ENCODE measurements around the gene MAP1LC3A.
A peak's percentile ranks its signal among the peaks of the same experiment; 100 is the strongest.

Gene MAP1LC3A

DNA sequence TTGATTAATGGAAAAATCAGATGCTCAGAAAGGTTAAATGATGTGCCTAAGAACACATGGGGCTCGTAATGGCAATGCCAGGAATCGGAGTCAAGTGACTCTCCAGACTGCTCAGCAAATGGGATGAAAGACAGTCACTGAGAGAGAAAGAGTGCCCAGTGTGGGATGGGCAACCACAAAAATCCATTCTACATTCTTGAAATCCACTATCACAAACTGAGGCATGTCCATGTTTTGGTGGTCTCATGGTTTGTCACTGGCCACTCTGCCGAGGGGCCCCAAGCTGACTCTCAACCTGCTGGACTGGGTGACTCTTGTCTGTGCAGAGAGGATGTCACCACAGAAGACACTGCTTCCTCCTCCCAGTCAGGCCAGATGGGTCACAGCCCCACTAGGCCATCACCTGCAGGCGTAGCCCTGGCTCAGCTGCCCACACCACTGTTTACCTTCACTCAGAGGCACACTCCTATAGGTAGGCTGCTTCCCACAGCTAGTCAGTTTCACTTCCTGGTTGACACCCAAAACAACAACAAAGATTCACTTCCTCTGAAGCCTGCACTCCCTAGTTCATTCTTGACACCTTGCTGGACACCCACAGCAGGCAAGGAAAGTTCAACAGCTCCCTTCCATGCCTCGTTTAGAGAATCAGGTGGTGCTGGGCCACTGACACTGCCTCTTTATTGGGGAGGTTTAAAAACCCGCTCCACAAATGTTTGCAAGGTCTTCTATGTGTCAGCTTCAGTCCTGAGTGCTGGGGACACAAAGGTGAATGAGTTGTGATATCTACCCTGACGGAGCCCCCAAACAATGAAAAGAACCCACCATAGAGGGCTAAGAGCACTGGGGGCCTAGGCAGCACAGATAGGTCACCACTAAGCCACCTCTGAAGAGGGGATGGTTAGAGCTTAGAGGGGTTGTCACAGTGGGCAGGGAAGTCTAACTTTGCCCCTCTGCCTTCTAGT, 21.7 kb downstream of the MAP1LC3A start:
- DNase-seq (ENCODE audit: low read depth) = peak; percentile 73
- no peak overlapping the region for H3K4me3 ChIP-seq (ENCODE audit: low read length)
- TF ChIP-seq, protein P1, sequence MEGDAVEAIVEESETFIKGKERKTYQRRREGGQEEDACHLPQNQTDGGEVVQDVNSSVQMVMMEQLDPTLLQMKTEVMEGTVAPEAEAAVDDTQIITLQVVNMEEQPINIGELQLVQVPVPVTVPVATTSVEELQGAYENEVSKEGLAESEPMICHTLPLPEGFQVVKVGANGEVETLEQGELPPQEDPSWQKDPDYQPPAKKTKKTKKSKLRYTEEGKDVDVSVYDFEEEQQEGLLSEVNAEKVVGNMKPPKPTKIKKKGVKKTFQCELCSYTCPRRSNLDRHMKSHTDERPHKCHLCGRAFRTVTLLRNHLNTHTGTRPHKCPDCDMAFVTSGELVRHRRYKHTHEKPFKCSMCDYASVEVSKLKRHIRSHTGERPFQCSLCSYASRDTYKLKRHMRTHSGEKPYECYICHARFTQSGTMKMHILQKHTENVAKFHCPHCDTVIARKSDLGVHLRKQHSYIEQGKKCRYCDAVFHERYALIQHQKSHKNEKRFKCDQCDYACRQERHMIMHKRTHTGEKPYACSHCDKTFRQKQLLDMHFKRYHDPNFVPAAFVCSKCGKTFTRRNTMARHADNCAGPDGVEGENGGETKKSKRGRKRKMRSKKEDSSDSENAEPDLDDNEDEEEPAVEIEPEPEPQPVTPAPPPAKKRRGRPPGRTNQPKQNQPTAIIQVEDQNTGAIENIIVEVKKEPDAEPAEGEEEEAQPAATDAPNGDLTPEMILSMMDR (IDR thresholded peaks at IDR 0.05; ENCODE audit: insufficient read depth, low read depth, low read length, missing control alignments) = no peak

DNA sequence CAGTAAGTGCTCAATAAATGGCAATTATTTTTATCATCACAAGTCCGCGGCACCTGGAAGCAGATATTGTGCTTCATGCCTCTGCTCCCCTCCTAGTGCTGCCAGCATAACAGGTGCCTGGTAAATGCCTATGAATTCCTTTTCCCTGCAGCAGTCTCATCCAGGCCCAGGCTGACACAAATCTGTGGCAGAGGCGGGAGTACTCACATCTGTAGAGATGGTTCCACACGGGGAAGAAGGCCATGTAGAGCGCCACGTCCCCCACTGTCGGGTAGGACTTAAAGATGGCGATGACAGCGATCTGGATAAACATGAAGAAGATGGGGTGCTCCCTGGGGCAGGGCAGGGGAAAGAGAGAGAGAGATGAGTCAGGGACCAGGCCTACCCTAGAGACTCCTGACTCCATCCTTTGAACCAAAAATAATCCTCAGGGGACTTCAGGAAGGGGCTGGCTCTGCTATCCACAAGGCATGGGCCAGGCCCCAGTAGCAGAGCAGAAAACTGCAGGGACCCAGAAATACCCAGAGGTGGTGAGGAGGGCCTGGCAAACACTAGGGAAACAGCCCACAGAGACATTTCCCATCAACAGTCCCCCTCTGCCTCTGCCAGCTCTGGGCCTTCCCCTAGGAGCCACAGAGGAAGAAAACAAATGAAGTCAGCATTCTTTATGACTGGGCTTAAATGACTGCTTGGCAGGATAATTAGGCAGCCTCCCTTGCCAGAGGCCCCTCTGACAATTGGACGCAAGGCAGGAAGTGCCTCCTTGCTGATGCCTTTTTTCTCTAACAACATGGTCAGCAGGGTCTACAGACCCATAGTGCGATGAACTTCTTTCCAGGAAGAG, 23.0 kb downstream of the MAP1LC3A start:
- DNase-seq (ENCODE audit: low read depth) = no peak
- TF ChIP-seq, protein P1 (IDR thresholded peaks at IDR 0.05; ENCODE audit: insufficient read depth, low read depth, low read length, missing control alignments) = no peak
- no peak overlapping the region for H3K4me3 ChIP-seq (ENCODE audit: low read length)

DNA sequence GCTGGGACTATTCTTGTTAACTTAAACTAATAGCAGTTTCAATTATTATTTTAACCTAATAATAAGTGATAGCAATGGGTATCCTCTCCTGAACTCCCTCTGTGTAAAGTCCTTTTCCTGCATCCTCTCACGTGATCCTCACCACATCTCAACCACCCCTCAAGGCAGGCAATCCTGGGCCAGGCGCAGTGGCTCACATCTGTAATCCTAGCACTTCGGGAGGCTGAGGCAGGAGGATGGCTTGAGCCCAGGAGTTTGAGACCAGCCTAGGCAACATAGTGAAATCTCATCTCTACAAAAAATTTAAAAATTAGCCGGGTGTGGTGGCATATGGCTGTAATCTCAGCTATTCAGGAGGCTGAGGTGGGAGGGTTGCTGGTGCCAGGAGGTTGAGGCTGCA, 23.7 kb downstream of the MAP1LC3A start:
- TF ChIP-seq, protein P1 (IDR thresholded peaks at IDR 0.05; ENCODE audit: insufficient read depth, low read depth, low read length, missing control alignments) = no peak
- no peak overlapping the region for H3K4me3 ChIP-seq (ENCODE audit: low read length)
- DNase-seq (ENCODE audit: low read depth) = no peak

DNA sequence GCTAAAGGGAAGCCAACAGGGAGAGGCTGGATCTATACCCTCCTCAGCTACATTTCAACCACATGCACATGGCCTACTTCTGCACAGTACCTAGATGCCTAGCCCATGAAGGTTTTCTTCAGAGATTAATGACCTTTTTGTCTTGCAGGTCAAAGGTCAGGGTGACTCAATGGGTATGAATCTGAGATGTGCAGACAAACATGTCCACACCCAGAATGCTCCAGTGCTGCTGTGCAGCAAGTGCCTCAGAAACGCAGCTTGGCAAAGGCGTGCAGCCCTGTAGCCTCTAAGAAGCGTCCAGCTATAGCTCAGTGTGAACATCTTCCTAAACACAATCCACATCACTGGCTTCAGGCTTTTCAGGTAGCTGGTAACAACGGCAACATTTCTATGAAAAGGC, 24.4 kb downstream of the MAP1LC3A start:
- peak; percentile 19 for DNase-seq (ENCODE audit: low read depth)
- TF ChIP-seq, protein P1 (IDR thresholded peaks at IDR 0.05; ENCODE audit: insufficient read depth, low read depth, low read length, missing control alignments) = no peak
- no peak overlapping the region for H3K4me3 ChIP-seq (ENCODE audit: low read length)

DNA sequence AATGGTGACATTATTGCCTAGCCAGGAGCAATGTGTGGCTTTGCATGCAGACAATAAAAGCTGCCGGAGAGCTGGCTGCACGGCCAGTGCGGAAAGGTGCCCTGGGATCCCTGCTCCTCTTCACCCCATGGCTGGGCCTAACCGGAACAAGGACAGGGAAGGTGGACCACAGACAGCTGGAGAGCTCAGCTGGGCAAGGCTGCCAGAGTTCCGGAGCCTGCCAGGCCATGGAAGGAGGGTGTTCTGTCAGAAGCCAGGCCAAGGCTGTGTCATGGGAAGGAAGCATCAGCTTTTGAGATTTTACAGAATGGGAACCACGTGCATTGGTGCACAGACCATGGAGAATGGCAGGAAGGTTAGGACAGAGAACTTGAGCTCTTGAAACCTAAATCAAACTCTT, 25.0 kb downstream of the MAP1LC3A start:
- TF ChIP-seq, protein P1 (IDR thresholded peaks at IDR 0.05; ENCODE audit: insufficient read depth, low read depth, low read length, missing control alignments) = no peak
- no peak overlapping the region for H3K4me3 ChIP-seq (ENCODE audit: low read length)
- no peak for DNase-seq (ENCODE audit: low read depth)

DNA sequence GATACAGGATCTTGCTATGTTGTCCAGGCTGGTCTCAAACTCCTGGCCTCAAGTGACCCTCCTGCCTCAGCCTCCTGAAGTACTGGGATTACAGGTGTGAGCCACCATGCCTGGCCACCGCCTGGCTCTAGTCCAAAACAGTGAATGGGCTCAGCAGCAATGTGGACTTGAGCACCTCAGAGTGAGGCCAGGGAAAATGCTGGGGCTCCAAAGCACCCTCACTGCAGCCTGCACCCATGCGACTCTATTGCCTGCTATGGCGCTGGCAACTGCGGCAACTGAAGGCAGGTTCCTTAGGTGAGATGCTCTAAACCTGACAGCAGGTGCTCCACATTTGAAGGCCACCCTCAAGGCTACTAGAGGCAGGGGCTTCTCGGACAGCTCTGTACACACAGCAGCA, 26.5 kb downstream of the MAP1LC3A start:
- no peak for DNase-seq (ENCODE audit: low read depth)
- H3K4me3 ChIP-seq (ENCODE audit: low read length) = no peak overlapping the region
- TF ChIP-seq, protein P1 (IDR thresholded peaks at IDR 0.05; ENCODE audit: insufficient read depth, low read depth, low read length, missing control alignments) = no peak

Measured in epithelial cell of esophagus (primary cell).